ENCODE results near the gene POU2F1. TPM values are rescaled to one million over a fixed set of nuclear protein-coding genes. Genes with fewer than 3 reads are reported as not detected.

The POU2F1 gene
- total RNA-seq, 1 experiment from 2014 or later, result 29.6 TPM

GRCh38 chr1:167206166-167206835, 14.4 kb upstream of the POU2F1 start:
- H3K9me3 Mint-ChIP-seq (ENCODE audit: unreplicated experiment), result peaks cover 14% of the 10 kb centered on the region
- no peaks in the 10 kb centered on the region for H3K4me1 ChIP-seq
- no TSS peak for BruUV-seq (replicated peaks)
- H3K9me3 ChIP-seq, result 0 out of 2 replicates have a peak, but pooled peaks cover 6% of the 10 kb centered on the region
- no peak overlapping the region for H3K4me3 Mint-ChIP-seq (ENCODE audit: unreplicated experiment)
- no peak for DNase-seq
- H3K36me3 ChIP-seq (ENCODE audit: control insufficient read depth, insufficient read depth, low read length), result no peaks in the 10 kb centered on the region
- no peaks in the 10 kb centered on the region for H3K27me3 ChIP-seq (replicated peaks; ENCODE audit: control insufficient read depth, insufficient read depth, low read length)
- H3K36me3 Mint-ChIP-seq (ENCODE audit: insufficient read depth, unreplicated experiment), result no peaks in the 10 kb centered on the region
- intact Hi-C loops (cut with micrococcal nuclease; ENCODE audit: unreplicated experiment), result no loop called here
- no peak overlapping the region for H3K4me3 ChIP-seq (ENCODE audit: low read depth, low read length)
- H3K27me3 Mint-ChIP-seq (ENCODE audit: insufficient read depth, unreplicated experiment), result no peaks in the 10 kb centered on the region
- POLR2A ChIA-PET, result no interaction called here
- H3K4me1 Mint-ChIP-seq (ENCODE audit: low read depth, unreplicated experiment), result no peaks in the 10 kb centered on the region
- CTCF ChIA-PET, result no interaction called here
- no peak for TF ChIP-seq CTCF (IDR thresholded peaks at IDR 0.05; ENCODE audit: insufficient read depth in 1 of 2, low read depth in 1 of 2, low read length in 1 of 2, severe bottlenecking in 1 of 2, unreplicated experiment in 1 of 2)
- H3K27ac Mint-ChIP-seq (ENCODE audit: unreplicated experiment), result no peak overlapping the region

- Mint-ChIP-seq H3K9me3 (ENCODE audit: unreplicated experiment) (peaks cover 14% of the 10 kb centered on the region), H3K36me3 (ENCODE audit: insufficient read depth, unreplicated experiment) (no peaks in the 10 kb centered on the region), H3K4me1 (ENCODE audit: low read depth, unreplicated experiment) (no peaks in the 10 kb centered on the region), H3K27ac (ENCODE audit: unreplicated experiment) (no peak overlapping the region), H3K4me3 (ENCODE audit: unreplicated experiment) (no peak overlapping the region), H3K27me3 (ENCODE audit: insufficient read depth, unreplicated experiment) (no peaks in the 10 kb centered on the region)
- peak in 1 of 2 experiments; percentile 16 for TF ChIP-seq CTCF (IDR thresholded peaks at IDR 0.05; ENCODE audit: insufficient read depth in 1 of 2, low read depth in 1 of 2, low read length in 1 of 2, severe bottlenecking in 1 of 2, unreplicated experiment in 1 of 2)
- POLR2A ChIA-PET, result no interaction called here
- 0 out of 2 replicates have a peak, but pooled peaks cover 6% of the 10 kb centered on the region for H3K9me3 ChIP-seq
- no peak overlapping the region for H3K4me3 ChIP-seq (ENCODE audit: low read depth, low read length)
- CTCF ChIA-PET, result interaction anchor here (0.6 to 1.0 kb wide), 5 partner anchors 9 to 98 kb away, joined by 3 to 6 read pairs (median 4); partner anchors contain the start of gene POU2F1
- no TSS peak for BruUV-seq (replicated peaks)
- no peak for DNase-seq
- H3K4me1 ChIP-seq, result no peaks in the 10 kb centered on the region
- H3K36me3 ChIP-seq (ENCODE audit: control insufficient read depth, insufficient read depth, low read length), result no peaks in the 10 kb centered on the region
- no peaks in the 10 kb centered on the region for H3K27me3 ChIP-seq (replicated peaks; ENCODE audit: control insufficient read depth, insufficient read depth, low read length)
- intact Hi-C loops (cut with micrococcal nuclease; ENCODE audit: unreplicated experiment), result no loop called here
Measured at GRCh38 chr1:167207940-167208623, 12.6 kb upstream of the POU2F1 start.

GRCh38 chr1:167208624-167208976, 12.1 kb upstream of the POU2F1 start:
- H3K36me3 Mint-ChIP-seq (ENCODE audit: insufficient read depth, unreplicated experiment), result no peaks in the 10 kb centered on the region
- POLR2A ChIA-PET, result no interaction called here

More at GRCh38 chr1:167208624-167208976, 12.1 kb upstream of the POU2F1 start:
- H3K27me3 ChIP-seq (replicated peaks; ENCODE audit: control insufficient read depth, insufficient read depth, low read length), result no peaks in the 10 kb centered on the region
- H3K27ac Mint-ChIP-seq (ENCODE audit: unreplicated experiment), result no peak overlapping the region
- peaks cover 14% of the 10 kb centered on the region for H3K9me3 Mint-ChIP-seq (ENCODE audit: unreplicated experiment)
- no peaks in the 10 kb centered on the region for H3K4me1 ChIP-seq
- no peak for DNase-seq
- CTCF ChIA-PET, result interaction anchor here (0.6 to 1.0 kb wide), 4 partner anchors 9 to 99 kb away, joined by 3 to 6 read pairs (median 4); partner anchors contain the start of gene POU2F1
- no peak for TF ChIP-seq CTCF (IDR thresholded peaks at IDR 0.05; ENCODE audit: insufficient read depth in 1 of 2, low read depth in 1 of 2, low read length in 1 of 2, severe bottlenecking in 1 of 2, unreplicated experiment in 1 of 2)
- BruUV-seq (replicated peaks), result no TSS peak
- intact Hi-C loops (cut with micrococcal nuclease; ENCODE audit: unreplicated experiment), result no loop called here
- H3K9me3 ChIP-seq, result 0 out of 2 replicates have a peak, but pooled peaks cover 6% of the 10 kb centered on the region
- H3K4me3 ChIP-seq (ENCODE audit: low read depth, low read length), result no peak overlapping the region
- no peak overlapping the region for H3K4me3 Mint-ChIP-seq (ENCODE audit: unreplicated experiment)
- no peaks in the 10 kb centered on the region for H3K36me3 ChIP-seq (ENCODE audit: control insufficient read depth, insufficient read depth, low read length)
- H3K27me3 Mint-ChIP-seq (ENCODE audit: insufficient read depth, unreplicated experiment), result no peaks in the 10 kb centered on the region
- no peaks in the 10 kb centered on the region for H3K4me1 Mint-ChIP-seq (ENCODE audit: low read depth, unreplicated experiment)

All from Caco-2 (cell line).